GM12875 (cell line): ENCODE data around the gene LTF.

Source experiments
- H3K4me3 ChIP-seq: one replicate; pipeline ENCODE4 v1.5.1; 2011; ENCODE audit warnings: low read depth, low read length, control low read depth
- TF ChIP-seq, protein P1 (sequence below): IDR thresholded peaks from 2 replicates; pipeline ENCODE4 v1.5.1; 2011; ENCODE audit warnings: low read depth, mild to moderate bottlenecking, control low read depth, inconsistent platforms, low read length, moderate library complexity, borderline replicate concordance; ENCODE audit not compliant: insufficient read depth

The LTF gene

DNA sequence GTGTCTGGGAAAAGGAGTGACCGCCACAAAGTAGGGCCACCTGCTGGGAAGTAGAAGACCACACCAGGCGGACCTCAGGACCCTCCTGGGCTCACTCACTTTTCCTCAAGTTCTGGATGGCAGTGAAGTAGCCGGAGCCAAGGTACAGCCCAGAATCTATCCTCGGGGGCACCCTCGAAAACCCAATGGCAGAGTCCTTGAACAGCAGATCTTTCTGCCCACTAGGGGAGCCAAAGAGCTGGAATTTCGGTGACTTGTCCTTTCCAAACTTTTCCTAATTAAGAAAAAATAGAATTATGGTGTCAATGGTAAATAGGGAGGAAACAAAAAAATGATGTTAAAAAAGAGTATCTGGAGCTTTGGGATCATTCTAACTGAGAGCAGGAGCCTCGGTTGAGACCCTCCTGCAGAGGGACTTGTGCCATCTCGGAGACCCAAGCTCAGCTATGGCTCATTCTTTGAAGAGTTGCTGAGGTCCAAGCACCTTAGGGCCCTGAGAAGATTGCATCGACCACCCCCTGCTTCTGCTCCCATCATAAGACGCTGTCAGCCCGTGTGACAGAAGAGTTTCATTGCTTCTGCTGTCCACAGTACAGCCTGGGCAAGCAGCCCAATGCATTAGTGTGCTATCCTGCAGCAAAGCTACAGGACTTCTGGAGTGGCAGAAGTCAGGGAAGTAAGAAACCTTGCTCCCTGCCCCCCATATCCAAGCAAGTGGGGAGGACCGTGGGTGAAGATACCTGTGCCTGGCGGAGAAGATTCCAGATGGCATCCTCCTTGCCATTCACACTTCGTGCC, 14.8 kb downstream of the LTF start:
- TF ChIP-seq, protein P1, sequence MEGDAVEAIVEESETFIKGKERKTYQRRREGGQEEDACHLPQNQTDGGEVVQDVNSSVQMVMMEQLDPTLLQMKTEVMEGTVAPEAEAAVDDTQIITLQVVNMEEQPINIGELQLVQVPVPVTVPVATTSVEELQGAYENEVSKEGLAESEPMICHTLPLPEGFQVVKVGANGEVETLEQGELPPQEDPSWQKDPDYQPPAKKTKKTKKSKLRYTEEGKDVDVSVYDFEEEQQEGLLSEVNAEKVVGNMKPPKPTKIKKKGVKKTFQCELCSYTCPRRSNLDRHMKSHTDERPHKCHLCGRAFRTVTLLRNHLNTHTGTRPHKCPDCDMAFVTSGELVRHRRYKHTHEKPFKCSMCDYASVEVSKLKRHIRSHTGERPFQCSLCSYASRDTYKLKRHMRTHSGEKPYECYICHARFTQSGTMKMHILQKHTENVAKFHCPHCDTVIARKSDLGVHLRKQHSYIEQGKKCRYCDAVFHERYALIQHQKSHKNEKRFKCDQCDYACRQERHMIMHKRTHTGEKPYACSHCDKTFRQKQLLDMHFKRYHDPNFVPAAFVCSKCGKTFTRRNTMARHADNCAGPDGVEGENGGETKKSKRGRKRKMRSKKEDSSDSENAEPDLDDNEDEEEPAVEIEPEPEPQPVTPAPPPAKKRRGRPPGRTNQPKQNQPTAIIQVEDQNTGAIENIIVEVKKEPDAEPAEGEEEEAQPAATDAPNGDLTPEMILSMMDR: peak; percentile 64
- H3K4me3 ChIP-seq: no peak overlapping the region

DNA sequence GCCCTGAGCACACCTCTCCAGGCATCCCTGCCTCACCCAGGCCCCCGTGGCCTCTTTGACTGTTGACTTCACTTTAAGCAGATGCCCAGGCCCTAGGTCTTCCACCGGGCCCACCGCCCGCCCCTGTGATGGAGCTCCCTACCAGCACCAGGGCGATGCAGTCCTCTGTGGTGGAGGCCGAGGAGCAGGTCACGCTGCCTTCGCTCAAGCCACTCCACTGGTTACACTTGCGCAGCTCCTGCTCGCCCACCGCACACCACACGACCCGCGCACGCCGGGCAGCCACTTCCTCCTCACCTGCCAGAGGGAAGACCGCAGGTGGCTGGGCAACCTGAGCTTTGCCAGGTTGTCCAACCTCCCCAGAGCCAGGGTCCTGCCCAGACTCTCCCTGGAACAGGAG, 16.0 kb downstream of the LTF start:
- TF ChIP-seq, protein P1: no peak
- H3K4me3 ChIP-seq: no peak overlapping the region

DNA sequence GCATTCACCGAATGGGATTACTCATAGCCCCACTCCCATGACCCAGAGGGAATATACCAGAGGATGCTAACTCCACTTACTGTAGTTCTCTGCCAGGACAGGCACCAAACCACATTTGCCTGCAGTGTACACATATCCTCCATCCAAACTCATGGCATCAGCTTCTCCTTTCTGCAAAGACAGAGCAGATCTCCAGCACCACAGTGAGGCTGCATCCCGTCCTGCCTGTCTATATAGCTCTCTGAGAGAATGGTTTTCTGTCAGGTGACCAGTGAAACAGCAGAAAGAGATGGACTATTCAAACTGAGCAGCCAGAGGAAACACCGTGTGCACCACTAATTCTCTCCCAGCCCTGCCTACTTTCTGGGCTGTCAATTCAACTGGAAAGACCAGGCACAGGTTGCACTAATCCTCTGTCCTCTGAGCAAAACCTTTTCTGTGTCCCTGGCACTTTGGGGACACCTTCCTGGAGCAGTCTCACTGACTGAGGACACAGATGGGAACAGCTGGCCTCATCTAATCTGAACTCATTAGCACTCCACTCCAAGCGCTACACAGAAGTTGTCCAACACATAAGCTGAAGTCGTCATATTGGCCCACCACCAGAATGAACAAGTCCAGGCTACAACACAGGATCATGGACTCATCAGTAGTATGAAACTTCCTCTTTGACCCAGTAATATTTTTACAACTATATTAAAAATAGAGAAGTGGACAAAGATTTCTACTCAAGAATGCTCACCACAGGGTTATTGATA, 17.3 kb downstream of the LTF start:
- H3K4me3 ChIP-seq: no peak overlapping the region
- TF ChIP-seq, protein P1: no peak

- no peak overlapping the region for H3K4me3 ChIP-seq
- TF ChIP-seq, protein P1: peak; percentile 41; the same call in 1 of the 2 replicates
Measured at GRCh38 chr3:46442576-46443530, 21.9 kb downstream of the LTF start.

DNA sequence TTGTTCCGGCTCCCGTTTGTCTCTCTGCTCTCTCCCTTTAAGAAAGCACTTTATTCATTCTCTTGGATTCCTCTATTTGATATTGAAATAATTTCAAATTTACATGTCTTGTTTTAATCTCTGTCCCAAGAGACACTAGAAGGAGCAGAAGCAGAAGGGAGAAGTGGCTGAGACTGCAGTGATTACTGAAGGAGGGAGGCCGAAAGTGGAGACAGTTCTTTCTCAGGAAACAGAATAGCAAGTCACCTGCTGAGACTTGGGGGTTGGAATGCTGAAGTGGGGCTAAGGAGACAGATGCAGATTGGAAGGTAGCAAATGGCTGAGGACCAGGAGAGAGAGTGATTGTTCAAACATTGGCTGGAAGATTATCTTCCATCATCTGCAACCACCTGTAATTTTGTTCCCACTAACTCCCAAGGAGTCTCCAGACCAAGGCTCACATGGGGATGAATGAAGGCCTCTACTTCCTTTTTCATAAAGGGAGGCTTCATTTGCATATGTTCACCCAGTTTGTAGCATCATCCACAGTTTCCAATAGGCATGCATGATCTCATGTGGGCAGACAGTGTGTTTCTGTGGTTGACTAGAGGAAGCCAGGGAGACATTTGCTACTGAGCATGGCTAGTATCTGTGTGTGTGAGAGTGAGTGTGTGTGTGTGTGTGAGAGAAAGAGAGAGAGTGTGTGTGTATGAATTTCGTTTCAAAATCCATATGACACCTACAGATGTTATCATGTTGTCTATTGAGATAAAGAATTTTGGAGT, 24.0 kb downstream of the LTF start:
- H3K4me3 ChIP-seq: no peak overlapping the region
- TF ChIP-seq, protein P1: no peak

GRCh38 chr3:46438831-46439230, 25.9 kb downstream of the LTF start:
- H3K4me3 ChIP-seq: no peak overlapping the region
- TF ChIP-seq, protein P1: no peak
